Subcutaneous abdominal adipose tissue (tissue), 5 donors: Measurements from ENCODE around the gene COL18A1.
"Not testable (repeated sequence)": the region's sequence is repeated elsewhere in the genome, so short reads cannot be mapped to it uniquely, and the experiment has no call there.

Source experiments
- H3K27ac ChIP-seq: one replicate; pipeline ENCODE4 v1.7.0; 2013; ENCODE audit warnings: low read depth, mild to moderate bottlenecking, inconsistent platforms, low read length, moderate library complexity
- H3K27me3 ChIP-seq, 5 donors: one replicate each; pipeline ENCODE4 v1.7.0; 2013; ENCODE audit warnings: low read length in 5 of 5, inconsistent platforms in 1 of 5; ENCODE audit not compliant: control insufficient read depth in 5 of 5, insufficient read depth in 4 of 5
- H3K36me3 ChIP-seq, 5 donors: one replicate each; pipeline ENCODE4 v1.7.0; 2013; ENCODE audit warnings: low read length in 5 of 5; ENCODE audit not compliant: control insufficient read depth in 5 of 5, insufficient read depth in 5 of 5
- H3K4me1 ChIP-seq, 5 donors: one replicate each; pipeline ENCODE4 v1.7.0; 2013; ENCODE audit warnings: low read length in 5 of 5, mild to moderate bottlenecking in 3 of 5, moderate library complexity in 1 of 5; ENCODE audit not compliant: control insufficient read depth in 5 of 5, insufficient read depth in 5 of 5
- H3K4me3 ChIP-seq, 5 donors: one replicate each; pipeline ENCODE4 v1.7.0; 2013; ENCODE audit warnings: low read length in 5 of 5, low read depth in 1 of 5
- H3K9ac ChIP-seq, 5 donors: one replicate each; pipeline ENCODE4 v1.7.0; 2013; ENCODE audit warnings: low read length in 5 of 5, mild to moderate bottlenecking in 4 of 5, moderate library complexity in 3 of 5
- H3K9me3 ChIP-seq, 5 donors: one replicate each; pipeline ENCODE4 v1.7.0; 2013; ENCODE audit warnings: low read length in 5 of 5; ENCODE audit not compliant: control insufficient read depth in 5 of 5
- donor health status: healthy.
- donor health status: healthy.
- donor health status: healthy.
- donor health status: healthy.
- donor health status: healthy.

COL18A1 gene

GRCh38 chr21:45494851-45495680 is 90.1 kb downstream of the COL18A1 start:
- H3K27me3 ChIP-seq = no peaks in the 10 kb centered on the region
- peaks cover 0 to 89% (median 52%) of the 10 kb centered on the region in 5 donors for H3K36me3 ChIP-seq
- peaks cover 0 to 2% (median 0%) of the 10 kb centered on the region in 5 donors for H3K4me1 ChIP-seq
- H3K9me3 ChIP-seq = no peaks in the 10 kb centered on the region
- H3K27ac ChIP-seq = no peak overlapping the region
- no peak overlapping the region for H3K4me3 ChIP-seq
- H3K9ac ChIP-seq = no peak overlapping the region

- Histone ChIP-seq H3K36me3 (peaks cover 0 to 85% (median 52%) of the 10 kb centered on the region in 5 donors), H3K9me3 (no peaks in the 10 kb centered on the region), H3K27ac (no peak overlapping the region)
Observed at GRCh38 chr21:45496151-45496967, 91.4 kb downstream of the COL18A1 start.

GRCh38 chr21:45496968-45497845 is 92.2 kb downstream of the COL18A1 start:
- H3K4me1 ChIP-seq = peaks cover 0 to 2% (median 0%) of the 10 kb centered on the region in 5 donors
- H3K9me3 ChIP-seq = no peaks in the 10 kb centered on the region
- H3K4me3 ChIP-seq = no peak overlapping the region
- H3K36me3 ChIP-seq = peaks cover 0 to 76% (median 45%) of the 10 kb centered on the region in 5 donors
- no peak overlapping the region for H3K9ac ChIP-seq
- H3K27ac ChIP-seq = no peak overlapping the region
- no peaks in the 10 kb centered on the region for H3K27me3 ChIP-seq

More at GRCh38 chr21:45496151-45496967, 91.4 kb downstream of the COL18A1 start:
- H3K4me1 ChIP-seq = peaks cover 0 to 2% (median 0%) of the 10 kb centered on the region in 5 donors
- no peak overlapping the region for H3K9ac ChIP-seq
- no peaks in the 10 kb centered on the region for H3K27me3 ChIP-seq
- no peak overlapping the region for H3K4me3 ChIP-seq

- H3K27ac ChIP-seq = no peak overlapping the region
- no peak overlapping the region for H3K4me3 ChIP-seq
- H3K9me3 ChIP-seq = peaks cover 0 to 3% (median 0%) of the 10 kb centered on the region in 5 donors
- no peaks in the 10 kb centered on the region for H3K27me3 ChIP-seq
- H3K36me3 ChIP-seq = peaks cover 0 to 68% (median 47%) of the 10 kb centered on the region in 5 donors
- peaks cover 0 to 2% (median 0%) of the 10 kb centered on the region in 5 donors for H3K4me1 ChIP-seq
- no peak overlapping the region for H3K9ac ChIP-seq
Observed at GRCh38 chr21:45497846-45498645, 93.1 kb downstream of the COL18A1 start.

- peaks cover 0 to 2% (median 0%) of the 10 kb centered on the region in 5 donors for H3K4me1 ChIP-seq
- peaks cover 0 to 62% (median 45%) of the 10 kb centered on the region in 5 donors for H3K36me3 ChIP-seq
- no peak overlapping the region for H3K4me3 ChIP-seq
- H3K27ac ChIP-seq = no peak overlapping the region
- no peak overlapping the region for H3K9ac ChIP-seq
- no peaks in the 10 kb centered on the region for H3K27me3 ChIP-seq
- peaks cover 0 to 3% (median 0%) of the 10 kb centered on the region in 5 donors for H3K9me3 ChIP-seq
Observed at GRCh38 chr21:45498646-45499000, 93.7 kb downstream of the COL18A1 start.

GRCh38 chr21:45499201-45499750 is 94.3 kb downstream of the COL18A1 start:
- Histone ChIP-seq H3K27me3 (no peaks in the 10 kb centered on the region), H3K36me3 (peaks cover 0 to 56% (median 40%) of the 10 kb centered on the region in 5 donors), H3K9ac (no peak overlapping the region), H3K9me3 (peaks cover 0 to 3% (median 0%) of the 10 kb centered on the region in 5 donors), H3K4me1 (peaks cover 0 to 2% (median 0%) of the 10 kb centered on the region in 5 donors), H3K4me3 (no peak overlapping the region), H3K27ac (no peak overlapping the region)

GRCh38 chr21:45499970-45500577 is 95.1 kb downstream of the COL18A1 start:
- Histone ChIP-seq H3K27me3 (no peaks in the 10 kb centered on the region), H3K9ac (no peak overlapping the region), H3K4me3 (no peak overlapping the region), H3K4me1 (peaks cover 0 to 2% (median 0%) of the 10 kb centered on the region in 5 donors), H3K36me3 (peaks cover 0 to 48% (median 35%) of the 10 kb centered on the region in 5 donors), H3K9me3 (peaks cover 0 to 3% (median 0%) of the 10 kb centered on the region in 5 donors), H3K27ac (no peak overlapping the region)

- H3K36me3 ChIP-seq = peaks cover 0 to 42% (median 27%) of the 10 kb centered on the region in 5 donors
- not testable (repeated sequence) for H3K9ac ChIP-seq
Observed at GRCh38 chr21:45501081-45502005, 96.4 kb downstream of the COL18A1 start.

More at GRCh38 chr21:45501081-45502005, 96.4 kb downstream of the COL18A1 start:
- H3K27me3 ChIP-seq, H3K4me1 ChIP-seq, H3K9me3 ChIP-seq, H3K4me3 ChIP-seq, H3K27ac ChIP-seq: not testable (repeated sequence)
